ENCODE measurements around the gene ATP11A.
A peak's percentile ranks its signal among the peaks of the same experiment; 100 is the strongest.

ATP11A gene

GRCh38 chr13:112843392-112844111 is 153.7 kb downstream of the ATP11A start:
- H3K4me3 Mint-ChIP-seq, result no peak overlapping the region
- H3K27ac Mint-ChIP-seq, result no peak overlapping the region
- H3K36me3 Mint-ChIP-seq, result peaks cover 55% of the 10 kb centered on the region
- H3K27me3 Mint-ChIP-seq, result no peaks in the 10 kb centered on the region
- H3K4me1 Mint-ChIP-seq, result peaks cover 2% of the 10 kb centered on the region
- CTCF ChIA-PET, result no interaction called here
- H3K9me3 Mint-ChIP-seq, result no peaks in the 10 kb centered on the region
- DNase-seq, result no peak

GRCh38 chr13:112844411-112844810 is 154.6 kb downstream of the ATP11A start:
- Mint-ChIP-seq H3K4me1 (peaks cover 2% of the 10 kb centered on the region), H3K36me3 (peaks cover 49% of the 10 kb centered on the region), H3K27ac (no peak overlapping the region), H3K9me3 (no peaks in the 10 kb centered on the region), H3K4me3 (no peak overlapping the region), H3K27me3 (no peaks in the 10 kb centered on the region)
- DNase-seq, result no peak
- CTCF ChIA-PET, result no interaction called here

GRCh38 chr13:112844879-112845278 is 155.0 kb downstream of the ATP11A start:
- Mint-ChIP-seq H3K9me3 (no peaks in the 10 kb centered on the region), H3K4me3 (no peak overlapping the region), H3K27me3 (no peaks in the 10 kb centered on the region), H3K27ac (no peak overlapping the region), H3K4me1 (peaks cover 2% of the 10 kb centered on the region), H3K36me3 (peaks cover 49% of the 10 kb centered on the region)
- no peak for DNase-seq
- CTCF ChIA-PET, result no interaction called here

- H3K36me3 Mint-ChIP-seq, result peaks cover 49% of the 10 kb centered on the region
- H3K4me1 Mint-ChIP-seq, result peaks cover 2% of the 10 kb centered on the region
- CTCF ChIA-PET, result no interaction called here
- H3K9me3 Mint-ChIP-seq, result no peaks in the 10 kb centered on the region
- no peak for DNase-seq
- no peak overlapping the region for H3K27ac Mint-ChIP-seq
- H3K4me3 Mint-ChIP-seq, result no peak overlapping the region
- no peaks in the 10 kb centered on the region for H3K27me3 Mint-ChIP-seq
Observed at GRCh38 chr13:112845511-112846144, 155.8 kb downstream of the ATP11A start.

- CTCF ChIA-PET, result no interaction called here
- no peaks in the 10 kb centered on the region for H3K9me3 Mint-ChIP-seq
- DNase-seq, result no peak
- peaks cover 2% of the 10 kb centered on the region for H3K4me1 Mint-ChIP-seq
- no peak overlapping the region for H3K27ac Mint-ChIP-seq
- no peak overlapping the region for H3K4me3 Mint-ChIP-seq
- H3K27me3 Mint-ChIP-seq, result no peaks in the 10 kb centered on the region
- H3K36me3 Mint-ChIP-seq, result peaks cover 54% of the 10 kb centered on the region
Observed at GRCh38 chr13:112846411-112847115, 156.7 kb downstream of the ATP11A start.

- no peak overlapping the region for H3K4me3 Mint-ChIP-seq
- DNase-seq, result no peak
- H3K27me3 Mint-ChIP-seq, result no peaks in the 10 kb centered on the region
- no peak overlapping the region for H3K27ac Mint-ChIP-seq
- H3K36me3 Mint-ChIP-seq, result peaks cover 37% of the 10 kb centered on the region
- H3K4me1 Mint-ChIP-seq, result no peaks in the 10 kb centered on the region
- no peaks in the 10 kb centered on the region for H3K9me3 Mint-ChIP-seq
- CTCF ChIA-PET, result no interaction called here
Observed at GRCh38 chr13:112849500-112849899, 159.7 kb downstream of the ATP11A start.

- no peaks in the 10 kb centered on the region for H3K4me1 Mint-ChIP-seq
- H3K9me3 Mint-ChIP-seq, result no peaks in the 10 kb centered on the region
- H3K36me3 Mint-ChIP-seq, result peaks cover 40% of the 10 kb centered on the region
- CTCF ChIA-PET, result no interaction called here
- no peaks in the 10 kb centered on the region for H3K27me3 Mint-ChIP-seq
- no peak overlapping the region for H3K4me3 Mint-ChIP-seq
- DNase-seq, result no peak
- H3K27ac Mint-ChIP-seq, result no peak overlapping the region
Observed at GRCh38 chr13:112850273-112850672, 160.4 kb downstream of the ATP11A start.

- Mint-ChIP-seq H3K27ac (no peak overlapping the region), H3K36me3 (peaks cover 40% of the 10 kb centered on the region)
Observed at GRCh38 chr13:112851107-112852038, 161.5 kb downstream of the ATP11A start.

GRCh38 chr13:112852392-112852791 is 162.6 kb downstream of the ATP11A start:
- no peak for DNase-seq
- Mint-ChIP-seq H3K4me3 (no peak overlapping the region), H3K36me3 (peaks cover 40% of the 10 kb centered on the region), H3K4me1 (no peaks in the 10 kb centered on the region), H3K27ac (peak overlapping the region; percentile 9), H3K9me3 (no peaks in the 10 kb centered on the region), H3K27me3 (no peaks in the 10 kb centered on the region)
- CTCF ChIA-PET, result no interaction called here

More at GRCh38 chr13:112851107-112852038, 161.5 kb downstream of the ATP11A start:
- Mint-ChIP-seq H3K9me3 (no peaks in the 10 kb centered on the region), H3K4me3 (no peak overlapping the region), H3K27me3 (no peaks in the 10 kb centered on the region), H3K4me1 (no peaks in the 10 kb centered on the region)
- DNase-seq, result no peak
- CTCF ChIA-PET, result no interaction called here

GRCh38 chr13:112852808-112853207 is 163.0 kb downstream of the ATP11A start:
- Mint-ChIP-seq H3K4me3 (no peak overlapping the region), H3K36me3 (peaks cover 39% of the 10 kb centered on the region), H3K9me3 (no peaks in the 10 kb centered on the region), H3K27me3 (no peaks in the 10 kb centered on the region), H3K27ac (no peak overlapping the region), H3K4me1 (no peaks in the 10 kb centered on the region)
- CTCF ChIA-PET, result interaction anchor here (0.6 kb wide), 1 partner anchor 1940 kb away, joined by 3 read pairs; no protein-coding TSS in a partner anchor
- DNase-seq, result no peak

- no peak for DNase-seq
- no peak overlapping the region for H3K4me3 Mint-ChIP-seq
- no peak overlapping the region for H3K27ac Mint-ChIP-seq
- no peaks in the 10 kb centered on the region for H3K4me1 Mint-ChIP-seq
- H3K27me3 Mint-ChIP-seq, result no peaks in the 10 kb centered on the region
- peaks cover 41% of the 10 kb centered on the region for H3K36me3 Mint-ChIP-seq
- CTCF ChIA-PET, result no interaction called here
- no peaks in the 10 kb centered on the region for H3K9me3 Mint-ChIP-seq
Observed at GRCh38 chr13:112854321-112854720, 164.5 kb downstream of the ATP11A start.

GRCh38 chr13:112855859-112856258 is 166.0 kb downstream of the ATP11A start:
- Mint-ChIP-seq H3K27ac (no peak overlapping the region), H3K4me3 (no peak overlapping the region), H3K36me3 (peaks cover 41% of the 10 kb centered on the region), H3K4me1 (no peaks in the 10 kb centered on the region), H3K9me3 (no peaks in the 10 kb centered on the region), H3K27me3 (no peaks in the 10 kb centered on the region)
- CTCF ChIA-PET, result interaction anchor here (0.6 kb wide), 1 partner anchor 75 kb away, joined by 3 read pairs; no protein-coding TSS in a partner anchor
- DNase-seq, result no peak

GRCh38 chr13:112857914-112858490 is 168.2 kb downstream of the ATP11A start:
- H3K36me3 Mint-ChIP-seq, result peaks cover 49% of the 10 kb centered on the region

More at GRCh38 chr13:112857914-112858490, 168.2 kb downstream of the ATP11A start:
- H3K9me3 Mint-ChIP-seq, result no peaks in the 10 kb centered on the region
- H3K4me1 Mint-ChIP-seq, result no peaks in the 10 kb centered on the region
- CTCF ChIA-PET, result interaction anchor here (1.0 kb wide), 1 partner anchor 39 kb away, joined by 3 read pairs; no protein-coding TSS in a partner anchor
- H3K4me3 Mint-ChIP-seq, result no peak overlapping the region
- H3K27me3 Mint-ChIP-seq, result no peaks in the 10 kb centered on the region
- no peak for DNase-seq
- H3K27ac Mint-ChIP-seq, result no peak overlapping the region
